ENCODE results near the gene PLXNC1.

The PLXNC1 gene

DNA sequence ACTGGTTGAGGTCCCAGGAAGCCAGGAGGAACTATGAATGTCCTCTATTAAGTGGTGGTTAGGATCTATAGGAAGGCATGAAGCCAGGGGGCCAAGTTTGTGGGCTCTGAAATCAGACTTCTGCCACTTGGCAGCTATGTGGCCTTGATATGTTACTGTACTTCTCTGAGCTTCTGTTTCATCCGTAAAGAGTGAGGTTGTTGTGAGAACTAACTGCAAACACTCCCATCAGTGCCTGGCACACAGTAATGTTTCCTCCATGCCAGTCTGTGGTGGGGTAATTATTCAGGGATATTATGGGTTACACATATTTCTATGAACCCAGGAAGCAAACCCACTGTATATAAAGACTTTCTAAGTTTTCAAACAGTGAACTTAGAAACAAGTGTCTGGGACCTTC is 57.4 kb downstream of the PLXNC1 start:
- no peak for DNase-seq (ENCODE audit: low read depth)

DNA sequence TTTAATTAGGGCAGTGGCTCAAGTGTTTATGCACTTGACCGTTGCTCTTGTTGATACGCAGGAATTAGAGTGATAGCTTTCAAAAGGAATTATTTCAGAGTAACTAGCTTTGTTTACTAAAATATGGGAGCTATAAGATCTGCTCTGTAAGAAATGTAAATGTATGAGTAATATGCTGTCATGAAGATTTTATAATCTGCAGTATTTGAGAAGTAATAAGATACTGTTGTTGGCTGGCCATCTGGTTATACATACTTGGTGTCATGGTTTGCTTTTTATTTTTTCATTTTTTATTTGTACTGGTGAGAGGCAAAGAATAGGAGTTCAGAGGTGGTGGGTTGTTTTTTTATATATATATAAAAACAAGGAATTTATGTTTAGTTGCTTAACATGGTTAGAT is 58.5 kb downstream of the PLXNC1 start:
- no peak for DNase-seq (ENCODE audit: low read depth)

DNA sequence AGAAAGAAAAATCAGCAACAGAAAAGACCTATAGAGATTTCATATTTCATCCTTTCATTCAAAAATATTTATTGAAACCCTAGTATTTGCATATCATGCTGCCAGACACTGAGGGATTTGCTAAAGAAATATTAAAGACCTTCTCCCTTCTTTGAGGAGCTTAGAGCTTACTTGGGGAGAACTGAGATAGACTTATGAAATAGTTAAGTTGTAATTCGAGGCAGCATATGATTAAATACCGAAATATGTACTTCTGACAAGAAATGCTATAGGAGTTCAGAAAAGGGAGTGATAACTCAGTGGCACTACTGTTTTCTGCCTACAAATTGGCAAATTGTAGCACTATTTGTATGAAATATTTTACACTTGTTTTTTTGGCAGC is 59.1 kb downstream of the PLXNC1 start:
- DNase-seq (ENCODE audit: low read depth): no peak

DNA sequence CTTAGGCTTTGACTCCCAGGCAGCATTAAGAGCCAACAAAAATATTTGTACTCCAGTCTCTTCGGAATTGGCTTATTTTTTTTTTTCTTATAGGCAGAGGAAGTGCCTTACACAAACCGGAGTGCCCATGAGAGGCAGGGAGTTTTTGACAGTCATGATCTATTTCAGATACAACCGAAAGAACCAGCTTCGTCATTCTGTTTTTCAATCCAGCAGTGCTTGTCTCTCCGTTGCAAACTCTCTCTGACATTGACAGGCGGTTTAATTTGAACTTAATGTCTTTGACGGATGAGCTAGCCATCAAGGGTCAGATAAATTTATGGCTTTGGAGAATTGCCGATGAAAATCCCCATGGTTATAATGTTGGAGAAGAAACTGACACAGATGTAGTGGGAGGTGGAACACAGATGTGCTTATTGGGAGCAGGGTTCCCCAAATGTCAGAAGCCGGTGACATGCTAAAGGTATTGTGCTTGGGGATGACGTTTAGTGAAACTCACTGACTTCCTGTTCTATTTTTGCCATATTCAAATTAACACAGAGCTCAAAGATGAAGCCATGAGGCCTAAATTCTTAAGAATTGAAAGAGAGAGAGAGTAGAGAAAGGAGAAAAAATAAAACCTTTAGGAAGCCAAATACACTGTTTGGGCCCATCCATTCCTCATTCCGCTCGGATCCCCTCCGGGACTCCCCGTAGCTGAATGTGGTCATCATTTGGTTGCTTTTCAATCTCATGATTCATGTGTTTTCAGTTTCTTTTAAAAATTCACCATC is 59.7 kb downstream of the PLXNC1 start:
- no peak for DNase-seq (ENCODE audit: low read depth)

DNA sequence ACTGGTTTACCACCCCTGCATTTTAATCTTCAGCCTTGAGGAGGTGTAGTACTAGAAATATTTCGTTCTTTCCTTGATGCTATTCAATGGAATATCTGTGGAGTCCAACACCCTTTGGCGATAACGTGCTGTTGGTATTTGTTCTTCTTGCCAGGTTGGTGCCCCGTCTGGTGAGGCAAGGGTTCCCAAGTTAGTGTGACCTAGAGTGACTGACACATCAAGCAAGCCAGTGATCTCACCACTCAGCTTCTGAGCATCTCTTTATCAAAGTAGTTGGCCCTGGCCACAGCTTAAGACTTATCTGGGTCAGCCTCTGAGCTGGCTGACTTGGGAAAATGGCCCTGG is 60.2 kb downstream of the PLXNC1 start:
- DNase-seq (ENCODE audit: low read depth): no peak

DNA sequence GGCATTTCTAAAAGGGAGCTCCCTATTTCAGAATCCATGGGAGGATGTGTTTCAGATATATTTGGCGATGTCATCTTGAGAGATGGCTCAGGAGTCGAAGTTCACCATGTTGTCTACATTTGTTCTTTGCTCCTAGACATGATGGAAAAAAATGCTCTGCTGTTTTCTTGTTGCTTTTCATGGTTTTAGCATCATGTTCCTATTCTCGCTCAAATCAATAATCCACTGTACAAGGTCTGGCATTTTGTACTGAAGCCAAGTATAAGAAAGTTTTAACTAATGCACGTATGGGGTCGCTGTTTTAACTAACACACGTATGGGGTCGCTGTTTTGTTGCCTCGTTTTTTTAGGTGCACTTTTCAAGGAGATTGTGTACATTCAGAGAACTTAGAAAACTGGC is 60.9 kb downstream of the PLXNC1 start:
- no peak for DNase-seq (ENCODE audit: low read depth)

DNA sequence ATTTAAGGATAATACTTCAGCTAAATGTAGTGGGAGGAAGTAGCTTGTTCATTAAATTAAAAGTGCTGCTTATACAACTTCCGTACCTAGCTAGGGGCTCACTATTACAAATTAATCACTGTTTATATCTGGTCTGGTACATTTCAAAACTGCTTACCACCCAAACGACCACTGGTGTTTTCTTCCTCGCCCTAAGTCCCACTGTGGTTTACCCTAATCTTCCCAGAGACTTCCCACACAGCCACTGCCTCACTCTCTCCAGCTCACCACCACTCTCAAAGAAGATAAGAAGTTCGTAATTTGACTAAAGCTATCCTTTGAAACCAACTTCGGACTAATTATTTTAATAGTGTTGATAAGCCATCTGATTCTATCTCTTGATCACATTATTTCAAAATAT is 62.6 kb downstream of the PLXNC1 start:
- no peak for DNase-seq (ENCODE audit: low read depth)

DNA sequence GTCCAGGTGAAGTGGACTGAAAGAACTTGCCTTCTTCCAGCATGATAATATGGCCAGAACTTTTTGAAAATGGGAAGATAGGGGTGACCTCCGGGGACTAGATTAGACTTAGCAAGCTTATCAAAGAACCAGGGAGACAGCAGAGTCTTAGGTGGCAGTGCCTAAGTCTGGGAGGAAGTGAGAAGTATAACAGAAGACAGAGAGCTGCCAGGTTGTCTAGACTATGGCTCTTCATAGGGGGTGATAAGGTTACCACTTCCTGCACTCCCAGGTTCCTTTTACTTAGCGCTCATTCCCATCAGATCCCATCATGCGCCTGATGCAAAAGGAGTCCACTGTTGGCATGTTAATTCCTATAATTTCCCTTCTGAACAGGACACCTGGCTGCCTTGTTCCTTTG is 69.9 kb downstream of the PLXNC1 start:
- DNase-seq (ENCODE audit: low read depth): no peak

DNA sequence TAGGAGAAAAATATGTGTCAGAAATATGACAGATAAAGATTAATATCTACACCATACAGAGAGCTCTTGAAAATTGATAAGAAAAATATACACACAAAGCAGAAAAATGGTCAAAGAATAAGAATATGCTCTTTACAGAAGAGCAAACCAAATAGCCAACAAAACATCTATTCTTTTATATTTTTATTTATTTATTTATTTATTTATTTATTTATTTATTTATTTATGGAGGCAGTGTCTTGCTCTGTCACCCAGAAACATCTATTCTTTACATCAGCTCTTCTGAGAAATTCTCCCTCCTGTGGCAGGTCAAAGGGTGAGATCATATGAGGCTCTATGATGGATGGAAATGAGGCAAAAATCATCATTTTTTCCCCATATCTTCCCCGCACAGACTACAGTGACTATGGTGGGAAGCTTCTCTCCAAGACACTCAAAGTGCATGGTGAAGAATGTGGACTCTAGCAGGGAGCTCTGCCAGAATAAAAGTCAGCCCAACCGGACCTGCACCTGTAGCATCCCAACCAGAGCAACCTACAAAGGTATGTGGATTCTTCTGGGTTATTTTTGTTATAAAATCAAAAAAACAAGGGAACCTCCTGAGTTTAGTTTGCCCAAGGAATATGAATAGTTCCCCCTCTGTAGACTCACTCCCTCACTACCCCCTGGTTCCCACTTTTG is 71.4 kb downstream of the PLXNC1 start:
- DNase-seq (ENCODE audit: low read depth): no peak

DNA sequence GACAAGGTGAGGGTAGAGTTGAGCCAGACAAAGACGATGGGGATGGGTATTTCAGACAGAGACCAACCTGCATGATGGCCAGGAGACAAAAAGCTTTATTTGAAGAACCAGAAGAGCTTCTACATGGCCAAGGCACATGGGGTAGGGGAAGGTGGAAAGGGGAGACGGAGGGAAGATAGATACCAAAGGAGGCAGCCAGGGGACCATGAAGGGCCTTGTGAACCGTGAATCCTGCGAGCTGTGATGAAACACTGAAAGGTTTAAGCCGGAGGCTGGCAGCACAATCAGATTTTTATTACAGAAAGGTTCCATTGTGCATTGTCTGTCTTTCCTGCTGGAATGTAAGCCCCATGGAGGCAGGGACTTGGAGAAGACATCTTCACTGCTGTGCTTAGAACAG is 72.4 kb downstream of the PLXNC1 start:
- no peak for DNase-seq (ENCODE audit: low read depth)

DNA sequence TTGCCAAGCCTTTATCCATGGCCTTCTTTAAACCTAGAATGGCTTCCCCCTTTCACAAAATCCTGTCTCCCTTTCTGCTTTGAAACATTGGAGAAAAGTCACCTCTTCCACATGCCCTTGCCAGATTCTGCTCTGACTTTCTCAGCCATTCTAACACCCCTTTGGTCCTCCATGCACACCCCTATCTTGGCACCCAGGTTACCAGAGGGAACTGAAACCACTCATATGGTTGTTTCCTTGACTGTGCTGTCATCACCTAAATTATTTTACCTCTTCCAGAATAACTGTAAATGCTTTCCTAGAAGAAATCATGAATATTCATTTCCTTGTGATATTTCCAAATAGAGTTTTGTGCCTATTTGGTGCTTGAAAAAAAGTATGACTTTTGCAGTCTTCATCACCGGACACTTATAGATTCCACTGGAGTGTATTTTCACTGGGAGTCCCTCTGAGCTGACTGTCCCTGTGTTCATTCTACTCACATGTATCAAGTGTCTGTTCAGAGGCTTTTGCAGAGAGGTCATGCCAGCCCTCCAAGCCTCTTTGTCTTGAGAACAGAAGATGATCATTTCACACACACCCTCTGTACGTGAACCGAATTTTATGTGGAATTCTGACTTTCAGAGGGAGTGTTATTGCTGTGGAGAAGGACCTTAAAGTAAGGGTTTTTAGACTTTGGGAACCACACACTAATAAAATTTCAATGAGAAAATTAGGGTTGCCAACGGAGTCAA is 74.1 kb downstream of the PLXNC1 start:
- DNase-seq (ENCODE audit: low read depth): no peak

DNA sequence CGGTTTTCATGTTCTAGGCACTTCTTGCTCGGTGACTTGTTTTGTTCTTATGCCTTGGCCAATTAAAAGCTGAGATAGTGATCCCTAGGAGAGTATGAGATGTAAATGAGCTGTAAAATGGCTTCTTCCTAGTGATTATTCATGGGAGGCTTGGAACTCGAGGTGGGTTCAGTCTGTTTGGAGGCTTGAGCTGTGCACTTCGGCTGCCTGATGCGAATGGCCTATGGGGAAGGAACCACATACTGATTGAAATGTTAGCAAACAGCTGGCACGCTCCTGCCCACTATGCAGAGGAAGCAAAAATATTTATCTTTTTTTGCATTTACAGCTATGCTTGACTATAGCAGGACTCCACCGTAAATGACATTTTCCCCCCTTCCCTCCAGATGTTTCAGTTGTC is 75.5 kb downstream of the PLXNC1 start:
- no peak for DNase-seq (ENCODE audit: low read depth)

DNA sequence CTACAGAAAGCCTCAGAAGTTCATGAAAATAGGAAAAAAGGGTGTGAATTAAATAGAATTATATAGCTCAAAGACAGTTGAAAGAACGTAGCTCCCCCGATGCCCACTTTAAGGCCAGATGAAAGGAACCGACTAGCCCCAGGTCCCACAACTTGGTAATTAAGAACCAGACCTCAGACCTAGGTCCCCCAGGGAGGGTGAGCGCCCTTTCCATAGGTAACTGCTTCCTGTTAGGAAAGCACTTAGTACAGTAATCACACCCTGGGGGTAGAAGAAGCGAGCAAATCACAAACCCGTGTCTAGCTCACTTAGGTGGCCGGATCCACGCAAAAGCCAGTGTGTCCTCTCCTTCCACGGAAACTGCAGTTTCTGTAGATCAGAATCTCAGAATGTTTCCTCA is 77.1 kb downstream of the PLXNC1 start:
- DNase-seq (ENCODE audit: low read depth): no peak

DNA sequence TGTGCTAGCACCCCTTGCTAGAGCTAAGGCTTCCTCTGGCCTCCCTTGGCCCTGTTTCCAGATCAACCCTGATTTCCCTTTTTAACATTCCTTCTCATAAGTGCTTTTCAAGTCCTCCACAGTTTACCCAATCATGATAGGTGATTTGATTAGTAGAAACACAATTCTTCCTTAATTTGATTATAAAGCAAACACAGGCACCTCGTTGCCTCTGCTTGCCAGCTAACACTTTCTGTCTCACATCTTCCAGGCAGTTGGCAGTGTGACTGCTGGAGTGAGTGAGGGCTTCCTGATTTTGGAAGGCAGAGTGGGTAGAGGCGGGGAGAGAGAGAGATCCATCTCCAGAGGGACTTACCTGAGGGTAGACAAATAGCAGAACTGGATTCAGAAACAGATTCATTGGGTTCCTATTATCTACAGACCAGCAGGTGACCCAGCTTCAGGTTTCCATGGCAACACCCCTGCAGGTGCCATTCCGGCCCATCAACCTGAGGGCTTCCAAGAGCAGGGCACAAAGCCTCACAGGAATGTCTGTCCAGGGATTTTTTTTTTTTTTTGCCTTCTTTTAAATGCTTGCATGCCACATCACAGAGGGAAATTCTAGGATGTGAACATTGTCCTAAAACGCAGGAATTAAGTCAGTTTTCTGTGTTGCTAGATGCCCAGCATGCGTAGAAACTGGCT is 77.7 kb downstream of the PLXNC1 start:
- DNase-seq (ENCODE audit: low read depth): no peak

DNA sequence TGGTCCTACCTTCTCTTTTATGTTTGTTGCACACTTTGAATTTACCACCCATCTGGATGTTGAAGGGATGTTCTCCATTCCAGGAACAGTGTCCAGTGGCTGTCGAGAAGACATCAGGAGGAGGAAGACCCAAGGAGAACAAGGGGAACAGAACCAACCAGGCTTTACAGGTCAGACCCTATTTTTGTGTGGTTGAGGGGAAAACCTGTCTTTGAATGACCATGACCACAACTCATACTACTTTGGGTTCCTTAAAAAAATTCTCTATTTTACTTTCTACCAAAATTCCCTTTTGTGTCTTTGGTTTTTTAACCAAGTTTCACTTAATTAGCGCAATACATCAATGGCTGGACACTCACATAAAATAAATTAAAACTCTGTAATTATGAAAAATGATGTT is 78.7 kb downstream of the PLXNC1 start:
- DNase-seq (ENCODE audit: low read depth): no peak

DNA sequence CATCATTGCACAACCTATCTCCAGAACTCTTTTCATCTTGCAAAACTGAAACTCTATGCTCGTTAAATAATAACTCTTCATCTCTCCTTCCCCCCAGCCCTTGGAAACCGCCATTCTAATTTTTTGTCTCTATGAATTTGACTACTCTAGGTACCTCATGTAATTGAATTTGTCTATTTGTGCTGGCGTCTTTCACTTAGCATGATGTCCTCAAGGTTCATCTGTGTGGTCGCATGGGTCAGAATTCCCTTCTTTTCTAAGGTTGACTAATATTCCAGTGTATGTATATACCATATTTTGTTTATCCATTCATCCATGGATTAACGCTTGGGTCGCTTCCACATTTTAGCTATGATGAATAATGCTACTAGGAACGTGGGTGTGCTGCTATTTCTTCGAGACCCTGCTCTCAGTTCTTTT is 80.1 kb downstream of the PLXNC1 start:
- no peak for DNase-seq (ENCODE audit: low read depth)

DNA sequence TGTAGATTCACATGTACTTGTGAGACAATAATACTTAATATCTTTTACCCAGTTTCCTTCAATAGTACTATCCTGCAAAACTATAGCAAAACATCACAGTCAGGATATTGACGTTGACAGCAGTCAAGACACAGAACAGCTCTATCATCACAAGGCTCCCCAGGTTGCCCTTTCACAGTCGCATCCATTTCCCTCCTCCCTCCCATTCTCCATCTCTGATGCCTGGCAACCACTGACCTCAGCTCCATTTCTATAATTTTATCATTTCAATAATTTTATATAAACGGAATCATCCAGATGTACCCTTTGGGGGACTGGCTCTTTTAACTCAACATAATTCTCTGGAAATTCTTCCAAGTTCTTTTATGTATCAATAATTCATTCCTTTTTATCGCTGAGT is 81.5 kb downstream of the PLXNC1 start:
- no peak for DNase-seq (ENCODE audit: low read depth)

DNA sequence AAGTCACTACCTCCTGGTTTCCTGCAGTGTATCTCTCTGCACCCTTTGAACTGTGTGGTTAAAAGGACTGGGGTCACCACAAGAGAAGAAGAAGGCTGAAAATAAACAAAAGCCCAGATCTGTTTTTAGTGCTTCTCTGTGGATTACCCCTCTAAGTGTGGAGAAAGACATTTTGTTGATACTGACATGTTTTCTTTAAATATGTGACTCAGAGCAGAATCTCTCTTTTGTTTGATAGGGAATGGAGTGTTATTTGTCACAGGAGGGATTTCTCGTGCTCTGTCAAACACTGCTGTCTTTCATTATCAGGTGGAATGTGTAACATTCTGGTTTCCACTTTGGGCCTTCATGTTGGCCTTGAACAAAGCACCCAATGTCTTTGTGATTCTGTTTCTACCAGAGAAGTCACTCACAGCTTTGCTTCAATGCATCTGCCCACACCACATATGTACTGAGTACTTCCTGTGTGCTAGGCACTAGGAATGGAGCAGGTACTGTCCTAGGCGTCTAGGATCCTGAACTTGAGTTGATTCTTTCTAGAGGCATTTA is 82.1 kb downstream of the PLXNC1 start:
- no peak for DNase-seq (ENCODE audit: low read depth)

DNA sequence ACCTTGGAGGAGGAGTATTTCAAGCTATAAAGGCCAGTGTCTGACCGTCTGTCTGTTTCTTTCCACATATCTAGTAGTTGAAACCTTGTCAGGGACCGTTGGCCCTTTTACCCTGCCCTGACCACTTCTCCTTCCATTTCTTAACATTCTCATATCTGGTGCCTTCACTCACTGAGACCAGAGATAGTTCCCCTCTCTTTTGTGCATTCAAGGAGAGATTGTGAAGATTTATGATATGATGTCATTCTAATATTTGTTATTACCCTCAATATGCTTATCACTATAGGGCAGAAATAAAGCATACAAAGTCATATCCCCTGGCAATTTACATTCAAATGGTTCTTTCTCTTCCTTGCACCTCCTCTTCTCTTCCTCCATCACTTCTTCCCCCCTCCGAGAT is 83.3 kb downstream of the PLXNC1 start:
- no peak for DNase-seq (ENCODE audit: low read depth)

DNA sequence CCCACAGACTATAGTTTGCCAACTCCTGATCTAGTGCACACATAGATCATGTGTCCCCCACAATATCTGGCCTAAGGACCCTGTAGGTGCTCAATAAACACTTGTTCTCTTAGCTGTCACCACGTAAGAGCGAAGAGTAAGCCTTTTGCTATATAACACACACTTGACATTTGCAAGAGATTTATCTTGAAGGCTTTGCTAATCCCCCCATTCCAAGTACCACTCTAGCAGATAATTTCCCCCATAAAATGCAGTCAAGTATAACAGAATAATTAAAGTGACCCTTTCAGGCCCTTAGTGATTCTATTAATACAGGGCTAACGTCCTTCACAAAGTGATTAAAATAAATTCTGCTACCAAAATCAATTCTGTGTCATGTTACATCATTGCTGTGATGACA is 87.5 kb downstream of the PLXNC1 start:
- no peak for DNase-seq (ENCODE audit: low read depth)

DNA sequence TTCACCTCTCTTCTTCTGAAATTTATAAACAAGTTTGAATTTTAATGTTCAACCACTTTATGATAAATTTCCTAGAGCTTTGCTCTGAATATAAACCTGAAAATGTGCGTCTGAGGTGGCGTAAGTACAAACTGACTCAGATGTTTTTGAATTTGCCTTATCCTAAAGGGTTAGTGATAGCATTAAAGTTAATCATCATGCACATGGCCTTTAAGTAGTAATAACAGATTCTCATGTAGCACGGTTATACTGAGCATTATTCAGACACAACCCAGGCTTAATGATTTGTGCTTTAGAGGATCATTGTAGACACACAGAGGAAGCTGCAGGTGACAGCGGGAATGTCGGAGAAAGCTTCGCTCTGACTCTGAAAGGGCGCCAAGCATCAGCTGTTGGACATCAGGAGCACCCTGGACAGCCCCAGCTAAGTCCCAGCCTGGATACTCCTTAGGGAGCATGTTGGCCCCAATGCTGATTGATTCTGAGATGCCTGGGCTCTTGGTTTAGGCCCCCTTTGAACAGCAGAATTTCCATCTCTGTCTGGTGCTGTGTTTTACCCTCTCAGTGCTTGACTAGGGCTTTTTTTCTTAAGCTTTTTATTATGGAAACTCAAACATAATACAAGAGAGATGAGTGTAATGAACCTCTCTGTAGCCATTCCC is 91.1 kb downstream of the PLXNC1 start:
- no peak for DNase-seq (ENCODE audit: low read depth)

DNA sequence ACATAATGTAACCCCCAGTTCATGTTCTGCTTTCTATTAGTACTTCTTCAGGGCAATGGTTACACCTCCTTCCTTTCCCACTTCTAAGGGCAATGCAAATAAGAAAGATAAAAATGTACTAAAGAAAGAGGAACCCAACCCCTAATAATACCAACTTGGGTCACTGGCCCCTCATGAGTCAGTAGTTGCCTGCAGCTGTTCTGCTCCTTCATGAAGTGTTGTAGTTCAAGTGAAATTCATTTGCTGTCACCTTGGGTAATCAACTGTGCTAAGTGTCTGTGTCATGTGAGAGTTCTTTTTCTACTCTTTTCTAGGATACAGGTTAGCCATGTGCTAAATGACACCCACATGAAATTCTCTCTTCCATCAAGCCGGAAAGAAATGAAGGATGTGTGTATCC is 91.8 kb downstream of the PLXNC1 start:
- no peak for DNase-seq (ENCODE audit: low read depth)

All from T-helper 22 cell (primary cell).